ENCODE data around the gene MED12L. TPM values are rescaled to one million over a fixed set of nuclear protein-coding genes. Genes with fewer than 3 reads are reported as not detected.
"Not testable (repeated sequence)": the region's sequence is repeated elsewhere in the genome, so short reads cannot be mapped to it uniquely, and the experiment has no call there.

The MED12L gene
- total RNA-seq, 3 donors from 2014 or later = 0.48 to 1.6 (median 1.6) TPM

DNA sequence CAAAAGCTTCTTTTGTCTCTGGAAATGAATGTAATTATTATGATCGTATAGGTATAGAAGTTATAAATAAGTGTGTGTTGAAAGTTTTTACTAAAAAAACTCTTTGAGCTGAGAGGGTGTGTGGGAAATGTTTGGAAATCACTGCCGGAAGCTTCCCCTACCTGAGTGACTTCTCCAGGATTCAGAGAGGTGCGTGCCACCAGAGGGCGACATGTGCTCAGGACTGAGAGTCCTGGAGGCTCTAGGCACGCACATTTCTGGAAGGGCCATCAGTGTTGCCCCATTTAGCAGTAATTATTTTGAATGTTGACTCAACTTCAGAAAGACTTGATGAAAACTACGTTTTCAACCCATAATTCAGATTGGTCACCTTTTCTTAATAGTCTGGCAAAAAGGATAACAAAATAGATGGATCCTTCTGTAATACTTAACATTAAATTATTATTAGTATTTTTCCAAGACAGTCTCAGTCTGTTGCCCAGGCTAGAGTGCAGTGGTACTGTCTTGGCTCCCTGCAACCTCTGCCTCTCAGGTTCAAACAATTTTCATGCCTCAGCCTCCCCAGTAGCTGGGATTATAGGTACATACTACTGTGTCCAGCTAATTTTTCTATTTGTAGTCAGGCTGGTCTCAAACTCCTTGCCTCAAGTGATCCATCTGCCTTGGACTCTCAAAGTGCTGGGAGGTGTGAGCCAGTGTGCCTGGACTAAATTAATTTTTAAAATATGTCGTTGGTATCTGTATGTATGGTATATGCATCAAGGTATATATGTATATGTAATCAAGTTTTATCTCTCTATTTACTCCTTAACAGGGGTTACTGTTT lies 83.0 kb downstream of the MED12L start:
- Histone ChIP-seq H3K4me3 (no peak overlapping the region), H3K36me3 (no peaks in the 10 kb centered on the region), H3K9me3 (no peaks in the 10 kb centered on the region), H3K27ac (no peak overlapping the region), H3K27me3 (no peaks in the 10 kb centered on the region), H3K4me1 (no peaks in the 10 kb centered on the region)
- intact Hi-C loops (cut with DNase I; ENCODE audit: low total_unique reads) = no loop called here
- TF ChIP-seq, protein P1, sequence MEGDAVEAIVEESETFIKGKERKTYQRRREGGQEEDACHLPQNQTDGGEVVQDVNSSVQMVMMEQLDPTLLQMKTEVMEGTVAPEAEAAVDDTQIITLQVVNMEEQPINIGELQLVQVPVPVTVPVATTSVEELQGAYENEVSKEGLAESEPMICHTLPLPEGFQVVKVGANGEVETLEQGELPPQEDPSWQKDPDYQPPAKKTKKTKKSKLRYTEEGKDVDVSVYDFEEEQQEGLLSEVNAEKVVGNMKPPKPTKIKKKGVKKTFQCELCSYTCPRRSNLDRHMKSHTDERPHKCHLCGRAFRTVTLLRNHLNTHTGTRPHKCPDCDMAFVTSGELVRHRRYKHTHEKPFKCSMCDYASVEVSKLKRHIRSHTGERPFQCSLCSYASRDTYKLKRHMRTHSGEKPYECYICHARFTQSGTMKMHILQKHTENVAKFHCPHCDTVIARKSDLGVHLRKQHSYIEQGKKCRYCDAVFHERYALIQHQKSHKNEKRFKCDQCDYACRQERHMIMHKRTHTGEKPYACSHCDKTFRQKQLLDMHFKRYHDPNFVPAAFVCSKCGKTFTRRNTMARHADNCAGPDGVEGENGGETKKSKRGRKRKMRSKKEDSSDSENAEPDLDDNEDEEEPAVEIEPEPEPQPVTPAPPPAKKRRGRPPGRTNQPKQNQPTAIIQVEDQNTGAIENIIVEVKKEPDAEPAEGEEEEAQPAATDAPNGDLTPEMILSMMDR (IDR thresholded peaks at IDR 0.05) = peak; percentile 28 to 73 (median 46)
- no peak for TF ChIP-seq POLR2AphosphoS5 (IDR thresholded peaks at IDR 0.05)
- DNase-seq (ENCODE audit: low spot score in 2 of 2) = peak; percentile 59 to 70

DNA sequence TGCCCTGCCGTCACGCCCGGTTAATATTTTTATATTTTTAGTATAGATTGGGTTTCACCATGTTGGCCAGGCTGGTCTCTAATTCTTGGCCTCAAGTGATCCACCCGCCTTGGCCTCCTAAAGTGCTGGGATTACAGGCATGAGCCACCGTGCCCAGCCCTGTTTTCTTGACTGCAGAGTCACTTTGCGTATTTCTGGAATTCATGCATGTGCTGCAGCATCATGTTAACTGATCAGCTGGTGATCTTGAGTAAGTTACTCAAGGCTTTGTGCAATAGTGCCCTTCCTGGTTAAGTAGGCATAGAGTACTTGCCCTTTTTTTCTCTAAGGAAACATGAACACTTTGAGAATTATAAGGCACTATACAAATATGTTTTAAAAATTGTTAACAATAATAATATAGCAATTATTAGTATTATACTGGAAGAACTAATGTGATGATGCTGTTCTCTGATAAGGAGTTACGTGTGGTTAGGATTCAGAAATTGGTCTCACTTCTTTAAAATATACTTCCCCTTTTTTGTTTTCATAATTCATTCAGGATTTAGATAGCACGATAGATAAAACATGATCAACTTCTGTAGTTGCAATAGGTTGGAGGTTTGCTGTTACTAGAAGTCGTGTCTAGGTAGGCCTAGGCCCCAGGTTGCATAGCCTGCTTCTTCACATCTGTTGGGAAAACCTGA lies 83.9 kb downstream of the MED12L start:
- H3K27ac ChIP-seq = no peak overlapping the region

DNA sequence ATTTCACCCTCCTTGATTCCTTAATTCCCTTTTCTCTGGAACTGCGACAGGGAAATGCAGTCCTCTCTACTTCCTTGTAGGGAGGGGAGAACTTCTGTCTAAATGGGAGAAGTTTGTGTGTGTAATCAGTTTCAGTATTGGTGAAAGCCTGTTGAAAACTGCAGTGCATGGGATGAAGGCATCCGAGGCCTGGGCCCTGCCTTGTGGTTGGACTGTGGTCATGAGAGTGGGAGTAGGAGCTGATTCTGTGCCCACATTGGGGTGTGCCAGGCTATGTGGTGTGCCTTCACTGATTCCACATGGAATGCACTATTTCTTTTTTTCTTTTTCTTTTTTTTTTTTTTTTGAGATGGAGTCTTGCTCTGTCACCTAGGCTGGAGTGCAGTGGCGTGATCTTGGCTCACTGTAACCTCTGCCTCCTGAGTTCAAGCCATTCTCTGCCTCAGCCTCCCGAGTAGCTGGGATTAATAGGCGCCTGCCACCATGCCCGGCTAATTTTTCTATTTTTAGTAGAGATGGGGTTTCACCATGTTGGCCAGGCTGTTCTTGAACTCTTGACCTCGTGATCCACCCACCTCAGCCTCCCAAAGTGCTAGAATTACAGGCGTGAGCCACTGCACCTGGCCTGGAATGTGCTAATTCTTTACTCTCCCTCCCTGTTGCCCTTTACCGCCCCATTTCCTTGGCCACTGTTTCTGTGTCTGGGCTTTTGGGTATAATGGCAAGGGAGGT lies 84.7 kb downstream of the MED12L start:
- H3K4me3 ChIP-seq; DNase-seq (ENCODE audit: low spot score in 2 of 2); H3K4me1 ChIP-seq; H3K9me3 ChIP-seq; H3K36me3 ChIP-seq; intact Hi-C loops (cut with DNase I; ENCODE audit: low total_unique reads); H3K27me3 ChIP-seq: not testable (repeated sequence)
- peak overlapping the region in 1 of 2 donors; percentile 34 for H3K27ac ChIP-seq

More for the DNA sequence above, 83.9 kb downstream of the MED12L start:
- intact Hi-C loops (cut with DNase I; ENCODE audit: low total_unique reads) = no loop called here
- Histone ChIP-seq H3K9me3 (no peaks in the 10 kb centered on the region), H3K27me3 (no peaks in the 10 kb centered on the region), H3K36me3 (no peaks in the 10 kb centered on the region), H3K4me1 (no peaks in the 10 kb centered on the region), H3K4me3 (no peak overlapping the region)
- TF ChIP-seq POLR2A (IDR thresholded peaks at IDR 0.05) = no peak
- TF ChIP-seq POLR2AphosphoS5 (IDR thresholded peaks at IDR 0.05) = no peak
- TF ChIP-seq, protein P1 (IDR thresholded peaks at IDR 0.05) = no peak
- no peak for DNase-seq (ENCODE audit: low spot score in 2 of 2)

DNA sequence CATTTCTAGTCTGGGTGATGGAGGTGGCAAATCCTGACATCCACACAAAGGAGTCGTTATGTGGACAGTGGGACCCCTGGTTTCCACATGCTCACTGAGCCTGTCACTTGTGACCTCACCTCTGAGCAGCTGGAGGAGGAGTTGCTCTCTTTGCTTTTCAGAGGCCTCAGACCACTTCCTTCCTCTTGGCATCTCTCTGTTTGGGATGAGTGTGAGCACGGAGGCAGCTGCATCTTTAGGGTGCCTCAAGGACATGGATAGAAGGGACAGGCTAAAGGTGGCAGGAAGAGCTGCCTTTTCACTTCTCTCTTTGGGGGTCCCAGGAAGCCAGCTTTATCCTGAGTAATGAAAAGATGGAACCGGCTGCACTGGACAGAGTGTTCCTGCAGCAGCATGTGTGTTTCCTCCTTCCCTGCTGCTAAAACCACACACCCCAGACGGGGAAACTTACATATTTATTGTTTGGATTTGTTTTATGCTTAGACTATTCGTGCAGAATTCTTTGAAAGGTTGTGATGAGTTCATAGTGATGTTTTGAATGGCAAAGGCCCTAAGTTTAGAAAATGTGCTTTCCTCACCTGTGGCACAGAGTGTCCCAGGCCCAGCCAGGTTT lies 85.8 kb downstream of the MED12L start:
- Histone ChIP-seq H3K9me3 (no peaks in the 10 kb centered on the region), H3K27me3 (no peaks in the 10 kb centered on the region), H3K27ac (no peak overlapping the region), H3K36me3 (no peaks in the 10 kb centered on the region), H3K4me1 (no peaks in the 10 kb centered on the region), H3K4me3 (no peak overlapping the region)
- intact Hi-C loops (cut with DNase I; ENCODE audit: low total_unique reads) = no loop called here
- TF ChIP-seq, protein P1 (IDR thresholded peaks at IDR 0.05) = no peak
- TF ChIP-seq POLR2AphosphoS5 (IDR thresholded peaks at IDR 0.05) = no peak
- no peak for TF ChIP-seq POLR2A (IDR thresholded peaks at IDR 0.05)
- no peak for DNase-seq (ENCODE audit: low spot score in 2 of 2)

DNA sequence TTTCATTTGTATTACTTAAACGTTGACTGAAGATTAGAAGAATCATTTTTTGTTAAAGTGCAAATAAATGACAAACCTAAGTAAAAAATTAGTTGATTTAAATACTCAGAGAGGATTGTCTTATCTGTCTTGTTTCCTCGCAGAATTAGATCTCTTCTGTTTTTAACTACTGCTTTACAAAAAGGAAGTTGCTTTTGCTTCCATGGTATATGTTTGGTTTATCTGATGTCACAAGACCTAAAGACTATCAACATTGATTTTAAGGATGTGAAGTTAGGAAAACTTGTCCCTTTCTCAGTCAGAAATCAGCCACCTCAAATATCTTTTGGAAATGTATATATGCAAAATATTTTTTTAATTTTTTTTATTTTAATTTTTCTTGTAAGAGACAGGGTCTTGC lies 88.9 kb downstream of the MED12L start:
- Histone ChIP-seq H3K36me3 (no peaks in the 10 kb centered on the region), H3K4me3 (no peak overlapping the region), H3K9me3 (no peaks in the 10 kb centered on the region), H3K27ac (no peak overlapping the region), H3K27me3 (no peaks in the 10 kb centered on the region), H3K4me1 (no peaks in the 10 kb centered on the region)
- DNase-seq (ENCODE audit: low spot score in 2 of 2) = no peak
- TF ChIP-seq POLR2A (IDR thresholded peaks at IDR 0.05) (no peak), POLR2AphosphoS5 (IDR thresholded peaks at IDR 0.05) (no peak)
- TF ChIP-seq, protein P1 (IDR thresholded peaks at IDR 0.05) = no peak
- intact Hi-C loops (cut with DNase I; ENCODE audit: low total_unique reads) = no loop called here

All from breast epithelium (tissue), 4 donors.